ENCODE results near the gene PADI3.

The PADI3 gene

DNA sequence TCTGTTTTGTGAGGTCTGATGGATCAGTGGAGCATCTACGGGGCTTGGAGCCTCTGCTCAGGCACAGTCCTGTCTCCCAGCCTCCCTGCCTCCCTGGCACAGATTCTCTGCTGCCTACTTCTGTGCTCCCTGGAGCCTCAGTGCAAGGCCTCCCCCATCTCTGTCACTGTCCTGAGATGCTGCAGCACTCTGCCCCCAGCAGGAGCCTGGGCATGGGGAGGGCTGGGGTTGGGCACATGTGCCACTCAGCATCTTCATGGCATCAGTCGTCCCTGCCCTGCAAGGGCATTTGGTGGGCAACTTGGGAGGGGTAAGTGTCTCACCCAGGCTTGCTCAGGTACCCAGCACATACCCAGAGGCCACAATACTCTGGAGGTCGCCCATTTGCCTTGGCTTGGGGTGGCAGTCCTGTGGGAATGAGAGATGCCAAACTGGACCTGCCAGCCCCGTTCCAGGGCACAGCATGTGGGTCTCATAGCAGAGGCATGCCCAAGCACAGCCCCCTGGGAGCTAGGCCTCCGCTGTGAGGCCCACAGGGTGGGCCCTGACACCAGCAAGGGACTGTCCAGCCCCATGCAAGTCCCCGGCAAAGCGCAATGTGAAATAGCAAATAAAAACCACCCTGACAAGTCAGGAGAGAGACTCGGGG is 28.7 kb downstream of the PADI3 start:
- DNase-seq (ENCODE audit: low read depth), result no peak
- TF ChIP-seq, protein P1, sequence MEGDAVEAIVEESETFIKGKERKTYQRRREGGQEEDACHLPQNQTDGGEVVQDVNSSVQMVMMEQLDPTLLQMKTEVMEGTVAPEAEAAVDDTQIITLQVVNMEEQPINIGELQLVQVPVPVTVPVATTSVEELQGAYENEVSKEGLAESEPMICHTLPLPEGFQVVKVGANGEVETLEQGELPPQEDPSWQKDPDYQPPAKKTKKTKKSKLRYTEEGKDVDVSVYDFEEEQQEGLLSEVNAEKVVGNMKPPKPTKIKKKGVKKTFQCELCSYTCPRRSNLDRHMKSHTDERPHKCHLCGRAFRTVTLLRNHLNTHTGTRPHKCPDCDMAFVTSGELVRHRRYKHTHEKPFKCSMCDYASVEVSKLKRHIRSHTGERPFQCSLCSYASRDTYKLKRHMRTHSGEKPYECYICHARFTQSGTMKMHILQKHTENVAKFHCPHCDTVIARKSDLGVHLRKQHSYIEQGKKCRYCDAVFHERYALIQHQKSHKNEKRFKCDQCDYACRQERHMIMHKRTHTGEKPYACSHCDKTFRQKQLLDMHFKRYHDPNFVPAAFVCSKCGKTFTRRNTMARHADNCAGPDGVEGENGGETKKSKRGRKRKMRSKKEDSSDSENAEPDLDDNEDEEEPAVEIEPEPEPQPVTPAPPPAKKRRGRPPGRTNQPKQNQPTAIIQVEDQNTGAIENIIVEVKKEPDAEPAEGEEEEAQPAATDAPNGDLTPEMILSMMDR (IDR thresholded peaks at IDR 0.05; ENCODE audit: insufficient read depth, low read depth, low read length, missing control alignments), result no peak
- H3K4me3 ChIP-seq (ENCODE audit: low read depth, low read length), result no peak overlapping the region

DNA sequence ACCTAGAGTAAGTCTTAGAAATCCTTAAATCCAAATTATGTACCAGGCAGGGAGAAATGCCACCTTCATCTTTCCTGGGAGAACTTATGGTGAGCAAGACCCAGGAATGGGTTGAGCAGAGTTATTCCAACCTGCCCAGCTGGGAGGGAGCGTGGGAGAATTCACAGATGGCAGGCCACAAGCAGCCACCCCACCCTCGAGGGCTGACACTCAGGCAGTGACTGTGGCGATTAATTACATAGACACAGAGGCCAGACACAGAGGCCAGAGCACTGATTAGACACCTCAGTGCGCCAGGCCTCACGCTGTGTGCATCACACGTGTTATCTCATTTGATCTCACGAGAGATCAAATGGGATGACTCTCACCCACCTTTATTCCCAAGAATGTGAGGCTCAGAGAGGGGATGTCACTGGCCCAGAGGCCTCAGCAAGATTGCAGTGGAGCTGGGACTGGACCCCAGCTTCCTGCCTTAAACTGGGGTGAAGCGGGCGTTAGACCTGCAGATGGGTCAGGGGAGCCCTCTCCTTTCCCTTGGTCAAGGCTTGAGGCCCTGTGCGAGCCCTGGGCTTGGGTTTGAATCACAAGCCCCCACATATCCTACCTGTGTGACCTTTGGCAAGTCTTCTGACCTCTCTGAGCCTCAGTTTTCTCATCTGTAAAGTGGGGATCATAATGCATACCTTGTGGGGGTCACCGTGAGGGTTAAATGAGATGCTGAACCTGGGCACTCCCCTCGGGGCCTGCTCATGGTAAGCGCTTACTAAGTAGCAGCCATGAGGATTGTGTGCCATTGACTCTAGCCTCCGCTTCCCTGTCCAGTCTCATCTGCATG is 30.3 kb downstream of the PADI3 start:
- TF ChIP-seq, protein P1 (IDR thresholded peaks at IDR 0.05; ENCODE audit: insufficient read depth, low read depth, low read length, missing control alignments), result no peak
- no peak for DNase-seq (ENCODE audit: low read depth)
- H3K4me3 ChIP-seq (ENCODE audit: low read depth, low read length), result no peak overlapping the region

DNA sequence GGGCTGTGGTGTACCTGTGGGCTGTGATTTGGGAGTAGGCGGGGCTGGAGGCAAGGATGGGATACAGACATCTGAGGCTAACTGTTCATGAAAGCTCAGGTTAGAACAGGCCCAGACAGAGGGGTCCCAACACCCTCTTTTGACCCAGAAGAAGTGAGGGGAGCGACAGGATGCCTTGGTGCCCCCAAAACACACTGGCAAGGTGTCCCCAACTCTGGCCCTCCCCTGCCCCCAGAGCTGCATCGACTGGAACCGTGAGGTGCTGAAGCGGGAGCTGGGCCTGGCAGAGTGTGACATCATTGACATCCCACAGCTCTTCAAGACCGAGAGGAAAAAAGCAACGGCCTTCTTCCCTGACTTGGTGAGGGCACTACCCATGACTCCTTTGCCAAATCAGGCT is 31.5 kb downstream of the PADI3 start:
- DNase-seq (ENCODE audit: low read depth), result no peak
- no peak overlapping the region for H3K4me3 ChIP-seq (ENCODE audit: low read depth, low read length)
- TF ChIP-seq, protein P1 (IDR thresholded peaks at IDR 0.05; ENCODE audit: insufficient read depth, low read depth, low read length, missing control alignments), result no peak

DNA sequence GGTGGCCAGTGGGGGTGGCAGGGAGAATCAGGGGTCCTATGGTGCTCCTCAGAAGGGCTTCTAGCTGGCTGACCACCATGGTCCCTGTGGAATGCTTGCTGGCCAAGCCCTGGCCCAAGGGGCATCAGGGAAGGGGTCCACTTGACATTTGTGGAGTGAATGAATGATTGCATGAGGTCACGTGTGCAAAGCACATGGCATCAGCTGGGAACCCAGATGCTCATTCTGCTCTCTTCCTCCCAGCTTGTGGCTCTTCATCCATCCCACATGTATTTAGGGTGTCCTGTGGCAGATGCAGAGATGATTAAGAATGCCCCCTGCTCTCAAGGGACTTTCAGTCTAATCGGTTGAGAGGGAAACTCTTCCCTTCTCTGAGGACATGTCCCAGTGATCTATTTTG is 32.0 kb downstream of the PADI3 start:
- H3K4me3 ChIP-seq (ENCODE audit: low read depth, low read length), result no peak overlapping the region
- TF ChIP-seq, protein P1 (IDR thresholded peaks at IDR 0.05; ENCODE audit: insufficient read depth, low read depth, low read length, missing control alignments), result no peak
- DNase-seq (ENCODE audit: low read depth), result no peak

DNA sequence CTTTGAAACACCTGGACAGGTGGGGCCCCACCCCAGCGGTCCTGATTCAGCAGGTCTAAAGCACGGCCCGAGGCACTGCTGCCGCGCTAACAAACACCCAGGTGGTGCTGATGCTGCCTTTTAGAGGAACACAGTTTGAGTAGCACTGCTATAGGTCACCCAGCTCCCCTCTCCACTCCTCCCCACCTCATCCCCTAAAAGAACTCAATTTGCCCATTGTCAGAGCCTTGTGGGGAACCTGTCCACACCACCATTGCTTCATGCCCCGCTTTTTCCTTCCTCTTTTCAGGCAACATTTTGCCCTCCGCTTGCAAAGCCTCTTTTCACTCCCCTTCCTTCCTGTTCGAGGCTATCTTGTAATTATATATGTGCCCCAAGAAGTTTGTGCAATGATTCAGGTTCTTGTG is 32.9 kb downstream of the PADI3 start:
- TF ChIP-seq, protein P1 (IDR thresholded peaks at IDR 0.05; ENCODE audit: insufficient read depth, low read depth, low read length, missing control alignments), result no peak

DNA sequence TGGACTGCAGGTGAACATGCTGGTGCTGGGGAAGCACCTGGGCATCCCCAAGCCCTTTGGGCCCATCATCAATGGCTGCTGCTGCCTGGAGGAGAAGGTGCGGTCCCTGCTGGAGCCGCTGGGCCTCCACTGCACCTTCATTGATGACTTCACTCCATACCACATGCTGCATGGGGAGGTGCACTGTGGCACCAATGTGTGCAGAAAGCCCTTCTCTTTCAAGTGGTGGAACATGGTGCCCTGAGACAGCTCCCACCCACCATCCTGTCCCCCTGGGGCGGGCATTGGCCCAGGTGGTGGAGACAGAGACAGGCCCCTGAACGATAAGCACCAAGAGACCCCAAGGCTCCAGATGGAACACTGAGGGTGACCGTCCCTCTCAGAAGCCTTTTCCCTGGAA is 33.9 kb downstream of the PADI3 start:
- H3K4me3 ChIP-seq (ENCODE audit: low read depth, low read length), result no peak overlapping the region
- TF ChIP-seq, protein P1 (IDR thresholded peaks at IDR 0.05; ENCODE audit: insufficient read depth, low read depth, low read length, missing control alignments), result no peak
- DNase-seq (ENCODE audit: low read depth), result no peak

More for the DNA sequence above, 32.9 kb downstream of the PADI3 start:
- no peak overlapping the region for H3K4me3 ChIP-seq (ENCODE audit: low read depth, low read length)
- DNase-seq (ENCODE audit: low read depth), result no peak

Measured in GM12865 (cell line).